Pons (tissue), 1 donor: ENCODE measurements around the gene QRSL1.
A peak's percentile ranks its signal among the peaks of the same experiment; 100 is the strongest.
"Not testable (repeated sequence)": the region's sequence is repeated elsewhere in the genome, so short reads cannot be mapped to it uniquely, and the experiment has no call there.

ENCODE experiments used
- DNase-seq: peaks from one replicate; pipeline ENCODE4 v3.0.0-alpha.2; 2016; ENCODE audit warnings: low spot score

QRSL1 gene, protein sequence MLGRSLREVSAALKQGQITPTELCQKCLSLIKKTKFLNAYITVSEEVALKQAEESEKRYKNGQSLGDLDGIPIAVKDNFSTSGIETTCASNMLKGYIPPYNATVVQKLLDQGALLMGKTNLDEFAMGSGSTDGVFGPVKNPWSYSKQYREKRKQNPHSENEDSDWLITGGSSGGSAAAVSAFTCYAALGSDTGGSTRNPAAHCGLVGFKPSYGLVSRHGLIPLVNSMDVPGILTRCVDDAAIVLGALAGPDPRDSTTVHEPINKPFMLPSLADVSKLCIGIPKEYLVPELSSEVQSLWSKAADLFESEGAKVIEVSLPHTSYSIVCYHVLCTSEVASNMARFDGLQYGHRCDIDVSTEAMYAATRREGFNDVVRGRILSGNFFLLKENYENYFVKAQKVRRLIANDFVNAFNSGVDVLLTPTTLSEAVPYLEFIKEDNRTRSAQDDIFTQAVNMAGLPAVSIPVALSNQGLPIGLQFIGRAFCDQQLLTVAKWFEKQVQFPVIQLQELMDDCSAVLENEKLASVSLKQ

GRCh38 chr6:106629103-106629858, at the start of gene QRSL1, which contains the start of gene RTN4IP1:
Gene QRSL1 (plus strand): TSS chr6:106629578. CDS start chr6:106629682, 104 bp downstream.
Gene RTN4IP1 (minus strand): TSS chr6:106629498. CDS start chr6:106629021, 477 bp downstream.
- peak; percentile 95 for DNase-seq

GRCh38 chr6:106581468-106581867, 47.9 kb upstream of the QRSL1 start:
- DNase-seq: no peak

DNA sequence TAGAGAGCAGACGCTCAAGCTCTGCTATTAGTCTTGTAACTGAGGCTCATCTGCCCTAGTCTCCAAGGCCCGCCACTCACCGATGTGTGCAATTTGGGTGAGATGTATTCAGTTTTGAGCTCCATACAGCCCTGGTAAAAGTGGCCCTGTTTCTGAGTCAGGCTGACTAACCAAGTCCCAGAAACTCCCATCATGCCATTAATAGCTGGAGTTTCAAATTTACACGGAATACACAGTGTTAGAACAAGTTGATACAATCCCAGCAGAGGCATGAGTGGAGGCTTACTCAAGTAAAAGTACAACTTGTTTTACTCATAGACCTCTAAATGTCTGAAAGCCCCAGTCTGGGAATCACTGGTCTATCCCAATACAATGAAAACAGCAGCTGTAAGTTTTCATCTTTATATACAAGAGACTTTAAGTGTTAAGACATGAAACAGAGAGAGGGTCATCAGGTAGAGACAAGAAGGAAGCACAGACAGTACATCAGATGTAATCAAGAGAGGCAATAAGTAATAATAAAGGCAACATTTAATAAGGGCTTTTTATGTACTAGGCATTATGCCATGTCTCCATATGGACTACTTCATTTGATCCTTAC, 42.5 kb upstream of the QRSL1 start:
- no peak for DNase-seq

- not testable (repeated sequence) for DNase-seq
These were observed 40.4 kb upstream of the QRSL1 start for GRCh38 chr6:106588937-106589336.

DNA sequence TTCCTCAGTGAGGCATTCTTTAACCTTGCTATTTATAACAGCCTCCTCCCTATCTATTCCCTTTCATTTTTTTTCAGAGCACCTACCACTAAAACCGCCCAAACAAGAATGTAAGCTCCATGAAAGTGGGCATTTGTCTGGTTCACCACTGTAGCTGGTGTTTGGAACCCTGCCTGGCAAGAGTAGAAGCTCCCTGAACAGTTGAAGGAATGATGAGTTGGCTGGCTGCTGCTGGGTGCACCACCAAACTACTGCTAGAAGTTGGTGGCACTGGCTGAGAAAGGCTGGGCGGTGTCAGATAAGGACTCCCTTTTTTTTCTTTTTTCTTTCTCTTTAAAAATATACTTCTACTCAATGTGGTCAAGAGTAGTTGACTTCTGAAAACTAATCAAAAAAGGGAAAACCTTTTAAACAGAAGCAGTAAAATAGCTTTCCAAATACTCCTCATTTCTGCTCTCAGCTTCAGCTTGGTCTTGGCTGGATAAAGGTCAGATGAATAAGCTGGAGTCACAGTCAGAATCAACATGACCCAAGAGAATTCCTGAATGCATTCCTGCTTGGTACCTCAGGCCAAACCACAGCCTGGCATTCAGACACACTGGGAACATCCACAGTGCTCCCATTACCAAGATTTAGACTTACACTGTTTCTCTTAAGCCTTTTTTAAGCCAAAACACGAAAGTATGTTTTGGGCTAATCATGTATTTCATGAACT, 38.1 kb upstream of the QRSL1 start:
- no peak for DNase-seq

DNA sequence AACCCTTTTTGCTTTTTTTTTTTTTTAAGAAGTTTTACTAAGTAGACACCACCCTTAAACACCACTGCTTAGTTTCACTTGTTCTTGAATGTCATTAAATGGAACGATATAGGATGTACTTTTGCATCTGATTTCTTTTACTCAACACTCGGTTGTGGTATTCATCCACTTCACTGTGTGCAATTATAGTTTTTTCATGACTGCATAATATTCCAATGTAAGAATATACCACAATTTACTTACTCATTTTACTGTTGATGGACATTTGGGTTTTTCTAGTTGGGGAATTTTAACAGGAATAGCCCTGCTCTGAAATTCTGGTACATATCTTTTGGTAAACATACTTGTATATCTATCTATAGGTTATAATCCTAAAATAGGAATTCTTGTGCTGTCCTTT, 29.9 kb upstream of the QRSL1 start:
- DNase-seq: no peak

- DNase-seq: no peak
These were observed 29.0 kb upstream of the QRSL1 start for GRCh38 chr6:106600329-106600728.

DNA sequence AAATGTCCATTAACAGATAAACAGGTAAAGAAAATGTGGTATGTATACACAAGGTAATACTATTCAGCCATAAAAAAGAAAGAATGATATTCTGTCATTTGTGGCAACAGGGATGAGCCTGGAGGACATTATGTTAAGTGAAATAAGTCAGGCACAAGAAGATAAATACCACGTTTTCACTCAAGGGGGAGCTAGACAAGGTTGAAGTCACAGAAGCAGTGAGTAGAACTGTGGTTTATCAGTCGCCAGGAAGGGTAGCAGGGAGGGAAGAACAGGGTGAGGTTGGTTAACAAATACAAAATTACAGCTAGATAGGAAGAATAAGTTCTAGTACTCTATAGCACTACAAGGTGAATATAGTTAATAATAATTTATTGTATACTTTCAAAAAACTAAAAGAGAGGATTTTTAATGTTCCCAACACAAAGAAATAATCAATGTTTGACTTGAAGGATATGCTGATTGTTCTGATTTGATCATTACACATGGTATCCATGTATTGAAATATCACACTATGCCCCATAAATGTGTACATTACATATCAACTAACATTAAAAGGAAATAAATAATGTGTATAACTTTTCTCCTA, 21.2 kb upstream of the QRSL1 start:
- DNase-seq: peak; percentile 42

- DNase-seq: no peak
These were observed 19.7 kb upstream of the QRSL1 start for GRCh38 chr6:106609699-106610098.

GRCh38 chr6:106611030-106611429, 18.3 kb upstream of the QRSL1 start:
- DNase-seq: no peak

GRCh38 chr6:106612671-106613416, 16.5 kb upstream of the QRSL1 start:
- DNase-seq: no peak

- no peak for DNase-seq
These were observed 15.8 kb upstream of the QRSL1 start for GRCh38 chr6:106613590-106613989.

DNA sequence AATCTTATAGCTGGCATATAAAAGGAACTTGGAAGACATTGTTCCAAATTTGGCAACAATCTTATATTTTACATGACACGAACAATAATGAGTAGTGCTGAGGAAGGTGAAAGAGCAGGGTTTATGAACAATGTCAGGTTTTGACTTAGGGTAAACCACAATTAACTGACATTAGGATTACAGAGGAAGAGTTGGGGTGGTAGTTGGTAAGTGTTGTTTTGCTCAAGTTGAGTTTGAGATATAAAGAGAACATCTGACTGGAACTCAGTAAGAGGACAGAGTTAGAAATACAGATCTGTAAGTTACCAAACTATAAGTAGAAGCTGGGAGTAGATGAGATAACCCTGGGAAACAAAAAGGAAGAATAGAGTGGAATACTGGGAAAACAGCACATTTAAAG, 15.2 kb upstream of the QRSL1 start:
- DNase-seq: no peak

DNA sequence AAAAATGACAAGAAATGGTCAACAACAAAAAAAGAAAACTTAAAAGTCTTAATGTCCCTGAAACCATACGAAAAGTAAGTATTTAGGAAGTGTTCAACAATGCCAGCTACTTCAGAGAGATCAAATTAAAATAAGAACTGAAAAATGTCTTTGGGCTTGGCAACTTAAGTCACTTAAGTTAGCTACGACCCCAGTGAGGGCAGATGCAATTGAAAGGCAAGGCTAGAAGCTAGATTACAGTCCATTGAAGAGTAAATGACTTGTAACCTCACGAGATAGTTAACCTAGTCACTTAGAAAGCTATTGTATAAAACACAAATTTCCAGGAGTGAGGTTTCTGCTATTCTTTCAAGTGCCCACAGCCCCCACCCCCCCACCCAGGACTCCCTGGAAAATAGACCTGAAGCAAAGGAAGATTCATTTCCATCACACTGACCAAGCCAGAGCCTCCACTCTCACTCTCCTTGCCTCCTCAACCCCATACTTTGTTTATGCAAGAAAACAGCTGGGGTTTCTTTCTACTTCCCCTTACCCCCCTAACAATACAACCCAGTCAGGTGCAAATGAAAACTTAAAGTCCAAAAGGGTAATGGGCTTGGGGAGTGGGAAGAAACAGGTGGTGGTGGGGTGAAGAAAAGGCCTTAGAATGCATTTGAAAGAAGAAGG, 14.7 kb upstream of the QRSL1 start:
- DNase-seq: no peak

DNA sequence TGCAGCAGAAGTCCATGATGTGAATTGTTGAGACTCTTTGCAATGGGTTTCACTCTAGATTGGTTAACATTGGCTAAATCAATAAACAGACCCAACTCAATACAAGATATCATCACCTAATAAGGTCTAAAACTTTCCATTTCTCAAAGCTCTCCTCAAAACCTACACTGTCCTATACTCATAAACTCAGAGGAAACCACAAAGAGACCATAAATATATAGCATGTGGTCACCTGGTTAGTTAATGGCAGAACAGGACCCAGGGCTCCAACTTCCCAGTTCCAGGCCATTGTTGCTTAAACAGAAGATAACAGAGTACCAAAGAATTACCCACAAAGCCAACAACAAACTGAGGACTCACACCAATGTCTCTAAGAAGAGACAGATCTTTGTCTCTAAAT, 12.1 kb upstream of the QRSL1 start:
- no peak for DNase-seq

DNA sequence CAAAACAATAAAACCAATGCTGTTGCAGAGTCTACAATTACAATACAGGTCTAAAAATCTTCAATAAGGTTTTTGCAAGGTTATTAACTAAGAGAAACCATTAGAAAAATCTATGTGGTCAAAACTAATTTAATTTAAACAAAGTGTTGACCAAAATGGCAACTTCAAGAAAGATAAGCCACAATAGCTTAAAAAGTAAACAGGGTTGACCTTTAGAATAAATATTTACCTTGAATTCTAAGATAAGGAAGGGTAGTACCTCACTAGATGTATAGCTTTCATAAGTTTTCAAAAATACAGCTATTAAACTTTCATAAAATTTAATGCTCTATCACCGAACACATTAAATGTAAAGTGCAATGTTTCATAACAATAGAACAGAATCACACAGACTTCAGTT, 11.5 kb upstream of the QRSL1 start:
- DNase-seq: no peak

DNA sequence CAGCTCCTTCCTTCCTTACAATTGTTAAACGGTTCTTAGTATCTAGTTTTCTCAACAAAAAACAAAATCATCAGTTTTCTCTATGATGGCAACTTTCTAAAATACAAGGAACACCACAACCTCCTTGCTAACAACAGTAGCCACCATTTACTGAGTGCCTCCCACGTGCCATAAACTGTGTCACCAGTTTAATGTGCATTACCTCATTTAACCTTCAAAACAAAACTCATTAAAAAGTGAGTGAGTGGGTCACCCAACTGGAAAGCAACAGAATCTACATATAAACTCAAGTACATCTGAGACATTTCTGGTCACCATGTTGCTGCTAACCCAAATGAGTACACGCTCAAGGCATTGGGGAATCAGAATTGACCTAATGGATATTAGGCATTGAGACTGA, 11.1 kb upstream of the QRSL1 start:
- no peak for DNase-seq

DNA sequence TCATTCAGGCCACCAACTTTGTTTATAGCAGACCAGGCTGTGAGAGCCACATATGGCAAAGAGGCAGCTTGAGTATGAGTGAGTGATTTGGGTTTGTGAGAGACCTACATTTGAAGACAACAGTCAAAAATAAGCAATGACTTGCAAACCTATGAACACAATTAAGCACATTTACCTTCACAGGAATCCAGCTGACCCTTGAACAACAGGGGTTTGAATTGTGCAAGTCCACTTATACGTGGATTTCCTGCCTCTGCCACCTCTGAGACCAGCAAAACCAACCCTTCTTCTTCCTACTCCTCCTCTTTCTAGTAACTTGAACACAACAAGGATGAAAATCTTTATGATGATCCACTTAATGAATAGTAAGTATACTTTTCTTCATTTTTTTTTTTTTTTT, 10.2 kb upstream of the QRSL1 start:
- DNase-seq: no peak

GRCh38 chr6:106620931-106621672, 8.3 kb upstream of the QRSL1 start:
- DNase-seq: no peak

DNA sequence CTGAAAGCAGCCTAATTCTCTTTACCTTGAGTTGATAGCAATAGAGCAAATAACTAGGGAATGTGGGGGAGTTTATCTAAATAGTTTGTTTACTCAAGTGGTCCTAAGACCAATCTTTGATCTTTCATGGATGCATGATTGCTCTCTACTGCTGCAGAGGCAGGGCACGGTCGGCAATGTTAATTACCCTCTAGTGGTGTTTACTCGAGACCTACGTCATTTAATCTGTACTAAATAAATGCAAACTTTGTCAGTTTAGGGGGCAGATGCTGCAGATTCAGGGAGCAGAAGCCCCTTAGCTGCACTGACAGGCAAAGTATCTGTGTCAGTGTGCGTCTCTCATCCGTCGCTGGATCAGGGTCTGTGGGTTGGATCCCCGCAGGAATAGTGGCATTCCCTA, 7.0 kb upstream of the QRSL1 start:
- no peak for DNase-seq
